LNCAP (cell line): ENCODE data around the gene MYF6.

Experiments used
- TF ChIP-seq, protein P1 (sequence below): fragments of 450-650 bp; IDR thresholded peaks from 2 replicates; pipeline ENCODE4 v1.5.1; 2017; ENCODE audit warnings: mild to moderate bottlenecking

Gene MYF6

DNA sequence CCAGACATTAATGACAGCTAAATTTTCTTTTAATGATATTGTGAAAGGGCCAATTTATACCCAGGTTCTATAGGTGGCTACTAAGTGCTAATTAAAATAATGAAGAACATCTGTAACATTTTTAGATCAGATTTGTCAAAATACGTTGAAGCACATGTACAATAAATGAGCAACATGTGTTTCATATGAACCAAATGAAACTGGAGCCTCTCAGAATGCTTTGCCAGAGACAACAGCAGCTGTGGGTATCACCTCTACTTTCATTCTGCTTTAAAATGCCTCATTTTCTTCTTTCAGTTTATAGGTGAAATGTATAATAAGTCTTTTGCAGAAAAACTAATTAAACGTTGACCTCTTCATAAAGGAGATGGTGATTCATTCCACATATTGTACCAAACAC, 26.1 kb upstream of the MYF6 start:
- TF ChIP-seq, protein P1, sequence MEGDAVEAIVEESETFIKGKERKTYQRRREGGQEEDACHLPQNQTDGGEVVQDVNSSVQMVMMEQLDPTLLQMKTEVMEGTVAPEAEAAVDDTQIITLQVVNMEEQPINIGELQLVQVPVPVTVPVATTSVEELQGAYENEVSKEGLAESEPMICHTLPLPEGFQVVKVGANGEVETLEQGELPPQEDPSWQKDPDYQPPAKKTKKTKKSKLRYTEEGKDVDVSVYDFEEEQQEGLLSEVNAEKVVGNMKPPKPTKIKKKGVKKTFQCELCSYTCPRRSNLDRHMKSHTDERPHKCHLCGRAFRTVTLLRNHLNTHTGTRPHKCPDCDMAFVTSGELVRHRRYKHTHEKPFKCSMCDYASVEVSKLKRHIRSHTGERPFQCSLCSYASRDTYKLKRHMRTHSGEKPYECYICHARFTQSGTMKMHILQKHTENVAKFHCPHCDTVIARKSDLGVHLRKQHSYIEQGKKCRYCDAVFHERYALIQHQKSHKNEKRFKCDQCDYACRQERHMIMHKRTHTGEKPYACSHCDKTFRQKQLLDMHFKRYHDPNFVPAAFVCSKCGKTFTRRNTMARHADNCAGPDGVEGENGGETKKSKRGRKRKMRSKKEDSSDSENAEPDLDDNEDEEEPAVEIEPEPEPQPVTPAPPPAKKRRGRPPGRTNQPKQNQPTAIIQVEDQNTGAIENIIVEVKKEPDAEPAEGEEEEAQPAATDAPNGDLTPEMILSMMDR = no peak

DNA sequence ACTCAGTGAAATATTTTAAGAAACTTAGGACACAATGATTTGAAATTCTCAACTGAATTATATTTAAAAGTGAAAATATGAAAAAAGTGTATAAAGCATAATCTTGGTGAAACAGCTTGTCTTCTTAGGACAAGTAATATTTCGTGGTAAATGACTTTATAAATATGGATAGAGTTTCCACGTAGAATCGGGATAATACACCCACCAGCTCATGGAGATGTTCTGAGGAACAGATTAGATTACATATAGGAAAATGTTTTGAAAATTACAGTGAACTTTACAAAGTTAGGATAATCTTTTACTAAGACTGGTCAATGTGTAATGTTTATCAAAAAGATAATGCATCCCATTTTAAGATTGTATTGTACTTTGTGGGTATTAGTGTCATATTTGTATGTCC, 25.6 kb upstream of the MYF6 start:
- TF ChIP-seq, protein P1 = no peak

DNA sequence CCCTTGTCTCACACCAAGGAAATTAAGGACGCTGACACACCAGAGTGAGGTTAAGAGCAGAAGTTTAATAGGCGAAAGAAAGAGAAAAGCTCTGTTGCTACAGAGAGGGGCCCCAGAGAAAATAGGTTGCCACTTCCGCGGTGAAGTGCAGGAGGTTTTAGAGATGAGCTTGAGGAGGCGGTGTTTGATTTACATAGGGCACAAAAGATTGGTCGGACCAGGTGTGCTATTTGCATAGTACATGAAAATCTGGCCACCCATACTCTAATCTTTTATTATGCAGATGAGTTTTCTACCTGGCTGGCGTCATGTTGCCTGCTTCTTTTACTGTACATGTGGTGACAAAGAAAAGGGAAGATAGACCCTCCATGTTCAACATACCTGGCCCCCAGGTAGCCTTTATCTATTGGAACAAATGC, 23.3 kb upstream of the MYF6 start:
- TF ChIP-seq, protein P1 = no peak

DNA sequence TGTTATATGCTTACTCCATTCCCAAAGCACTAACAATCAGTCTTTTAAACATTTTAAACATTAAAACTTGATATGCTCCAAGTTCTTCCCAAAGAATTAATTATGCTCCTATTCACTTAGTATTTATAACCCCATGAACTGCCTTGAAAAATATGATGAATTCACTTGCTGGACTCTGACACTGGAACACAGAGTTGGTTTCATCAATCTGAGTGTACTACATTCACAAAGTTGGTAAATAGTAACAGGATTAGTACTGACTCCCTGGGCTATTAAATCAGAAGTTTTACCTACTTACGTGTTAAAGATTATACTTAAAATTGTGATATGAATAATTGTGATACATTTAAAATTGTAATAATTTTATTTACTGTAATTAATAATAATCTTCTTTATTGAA, 17.3 kb upstream of the MYF6 start:
- TF ChIP-seq, protein P1 = no peak

DNA sequence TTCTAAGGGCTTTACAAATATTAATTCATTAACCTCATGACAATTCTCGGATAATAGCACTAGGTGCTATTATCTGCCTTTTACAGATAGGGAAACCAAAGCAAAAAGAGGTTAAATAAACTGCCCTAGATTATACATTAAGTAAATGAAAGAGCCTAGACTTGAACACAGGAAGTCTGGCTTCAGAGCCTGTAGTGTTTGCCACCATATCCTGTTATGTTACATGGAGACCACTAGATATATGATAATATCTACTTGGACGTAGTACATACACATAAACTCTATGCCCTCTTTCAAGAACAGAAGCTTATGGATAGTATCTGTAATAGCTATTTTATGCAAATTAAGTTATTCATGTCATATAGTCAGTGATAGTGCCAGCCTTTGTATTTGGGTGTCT, 16.9 kb upstream of the MYF6 start:
- TF ChIP-seq, protein P1 = no peak

DNA sequence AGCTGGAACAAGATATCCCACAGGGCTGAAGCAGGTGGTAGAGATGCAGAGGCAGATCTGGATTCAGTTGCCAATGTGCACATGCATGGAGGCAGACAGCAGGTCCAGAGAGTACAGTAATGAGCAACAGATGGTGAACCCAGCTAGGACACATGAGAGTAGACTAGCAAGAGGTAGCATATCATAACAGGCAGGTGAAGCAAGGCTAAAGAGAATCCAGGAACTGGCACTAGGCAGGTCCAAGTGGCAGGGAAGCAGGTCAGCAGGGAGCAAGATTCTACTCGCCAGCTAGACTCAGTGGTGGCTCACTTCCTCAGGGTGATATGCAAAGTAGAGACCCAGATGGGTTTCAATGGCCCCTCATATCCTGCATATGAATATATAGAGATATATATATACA, 15.3 kb upstream of the MYF6 start:
- TF ChIP-seq, protein P1 = no peak

DNA sequence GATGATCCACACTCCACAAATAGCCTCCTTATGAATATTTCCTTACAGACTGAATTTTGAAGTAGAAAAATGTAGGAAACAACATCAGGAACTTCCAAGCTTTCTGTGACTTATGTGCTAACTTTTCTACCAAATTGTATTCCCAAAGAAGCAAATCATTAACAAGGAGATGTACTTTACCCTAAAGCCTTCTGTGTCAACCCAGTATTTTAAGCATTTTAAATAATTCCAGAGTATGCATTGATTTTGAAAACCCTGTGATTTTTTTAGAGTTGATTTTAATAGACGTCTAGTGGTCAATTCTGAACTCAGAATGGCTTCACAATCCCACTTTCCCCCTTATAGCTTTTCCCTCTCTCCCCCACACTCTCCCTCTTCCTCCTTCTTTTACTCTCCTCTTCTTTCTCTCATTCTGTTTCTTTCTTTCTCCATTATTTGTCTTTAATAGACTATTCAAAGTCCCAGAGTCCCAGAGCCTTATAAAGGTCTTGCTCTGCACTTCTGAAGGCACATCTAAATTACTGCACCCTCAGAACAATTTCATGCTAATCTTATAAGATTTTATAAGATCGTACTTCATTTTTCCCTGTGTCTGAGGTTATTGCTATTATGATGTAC, 10.1 kb upstream of the MYF6 start:
- TF ChIP-seq, protein P1 = no peak

DNA sequence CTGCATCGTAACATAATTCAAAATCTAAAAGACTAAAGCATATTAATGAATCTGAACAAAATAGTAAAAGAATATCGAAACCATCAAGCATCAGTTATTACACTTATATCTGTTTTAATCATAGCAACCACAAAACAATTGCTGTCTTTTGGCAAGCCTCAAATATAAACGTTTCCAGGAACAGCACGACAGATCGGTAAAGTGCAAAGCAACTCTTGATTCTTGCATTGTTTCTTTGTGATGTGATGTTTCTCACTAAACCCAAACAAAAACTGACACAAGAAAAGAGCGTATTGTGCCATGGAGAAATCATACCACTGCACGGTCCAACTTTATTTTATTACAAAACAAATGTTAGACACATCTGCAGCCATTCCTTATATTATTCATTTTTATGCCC, 9.2 kb upstream of the MYF6 start:
- TF ChIP-seq, protein P1 = no peak
